Glomerular endothelial cell (primary cell): ENCODE results near the gene CD81. TPM values are rescaled to one million over a fixed set of nuclear protein-coding genes. Genes with fewer than 3 reads are reported as not detected.

ENCODE experiments used
- total RNA-seq: library from RNA; depleted of rRNA; stranded (reverse); fragments of >200 nt; gene quantifications from 2 replicates; pipeline ENCODE4 v1.2.3, GENCODE V29; 2015

The CD81 gene
- total RNA-seq, 1 donor from 2014 or later: 733 TPM

Other genes starting within 250 kb of the CD81 start
- gene IGF2, start 237.9 kb upstream of the CD81 start, total RNA-seq: 8.8 and 50.6 TPM in 2 replicates
- gene INS, start 216.1 kb upstream of the CD81 start, total RNA-seq: not detected in 2 replicates
- 0.23 TPM in 1 of 2 replicates, not detected in the other for gene TH, start 205.5 kb upstream of the CD81 start, total RNA-seq
- not detected in 2 replicates for gene ASCL2, start 106.7 kb upstream of the CD81 start, total RNA-seq
- not detected in 2 replicates for gene C11orf21, start 75.4 kb upstream of the CD81 start, total RNA-seq
- gene TSPAN32, start 75.3 kb upstream of the CD81 start, total RNA-seq: not detected in 2 replicates
- gene TSSC4, start 23.4 kb downstream of the CD81 start, total RNA-seq: 38.9 and 51.0 TPM in 2 replicates
- not detected in 2 replicates for gene TRPM5, start 67.2 kb downstream of the CD81 start, total RNA-seq
- gene KCNQ1, start 67.7 kb downstream of the CD81 start, total RNA-seq: 0.05 and 1.1 TPM in 2 replicates